Spleen (tissue), 7 donors: ENCODE measurements around the gene PIP5K1A.

Source experiments
- CTCF ChIP-seq, 11 experiments: fragments of 200-600 bp in 7 of 11; fragments of 450-650 bp in 4 of 11; sonication (generic) in 4 of 11; IDR thresholded peaks in 8 of 11; conservative IDR thresholded peaks in 3 of 11; 1 replicate in 7 of 11; 2 replicates in 4 of 11; pipeline versions ENCODE4 v1.4.0 to v1.8.0; 2016 to 2021; ENCODE audit warnings: antibody characterized with exemption in 11 of 11, inconsistent platforms in 4 of 11, mild to moderate bottlenecking in 1 of 11
- POLR2A ChIP-seq, 3 donors: fragments of 450-650 bp; IDR thresholded peaks; one replicate each; pipeline ENCODE4 v1.5.1; 2017; ENCODE audit warnings: antibody characterized with exemption in 3 of 3, mild to moderate bottlenecking in 1 of 3
- donor health status: DM: no; HTN: no; CAD: no; lungs with moderate emphysema.
- donor health status: DM: no; HTN: no; CAD: no.
- donor health status: DM: no; HTN: no; CAD: no.

- no peak for TF ChIP-seq CTCF (IDR thresholded peaks at IDR 0.05 in 8 of 11, conservative IDR thresholded peaks at IDR 0.05 in 3 of 11)
- no peak for TF ChIP-seq POLR2A (IDR thresholded peaks at IDR 0.05)
Observed at GRCh38 chr1:151210830-151211229, 12.5 kb downstream of the PIP5K1A start.
